Neural cell (in vitro differentiated cells): ENCODE measurements around the gene ITPA. TPM values are rescaled to one million over a fixed set of nuclear protein-coding genes. Genes with fewer than 3 reads are reported as not detected.

Experiments used
- H2AFZ ChIP-seq: fragments of 200-600, 300-800 bp; sonication (generic), shearing (Covaris generic); 2 replicates; pipeline ENCODE4 v1.6.0; 2014; ENCODE audit warnings: low read depth, mild to moderate bottlenecking, antibody characterized with exemption, low read length, moderate library complexity
- H3F3A ChIP-seq: fragments of 200-600 bp; shearing (Covaris generic); 2 replicates; pipeline ENCODE4 v1.6.1; 2016; ENCODE audit warnings: mild to moderate bottlenecking, moderate library complexity, mixed read lengths, antibody characterized with exemption, low read length; ENCODE audit not compliant: insufficient read depth, poor library complexity, severe bottlenecking
- H3K27ac ChIP-seq: fragments of 200-600, 300-800 bp; sonication (generic), shearing (Covaris generic); 2 replicates; pipeline ENCODE4 v1.5.1; 2014; ENCODE audit warnings: mild to moderate bottlenecking, low read length, moderate library complexity
- H3K27me3 ChIP-seq: fragments of 300-800, 200-600 bp; sonication (generic), shearing (Covaris generic); 2 replicates; pipeline ENCODE4 v1.6.0; 2014; ENCODE audit warnings: mild to moderate bottlenecking, low read depth, low read length, moderate library complexity; ENCODE audit not compliant: insufficient read depth
- H3K36me3 ChIP-seq: fragments of 300-800, 200-600 bp; sonication (generic), shearing (Covaris generic); 2 replicates; pipeline ENCODE4 v1.5.1; 2014; ENCODE audit warnings: mild to moderate bottlenecking, antibody characterized with exemption, low read length, moderate library complexity; ENCODE audit not compliant: insufficient read depth
- H3K4me2 ChIP-seq: fragments of 300-800, 200-600 bp; sonication (generic), shearing (Covaris generic); 2 replicates; pipeline ENCODE4 v1.6.0; 2014; ENCODE audit warnings: mild to moderate bottlenecking, low read length
- H3K4me3 ChIP-seq: fragments of 300-800, 200-600 bp; sonication (generic), shearing (Covaris generic); 2 replicates; pipeline ENCODE4 v1.5.1; 2014; ENCODE audit warnings: mild to moderate bottlenecking, low read length, moderate library complexity
- H3K79me2 ChIP-seq: fragments of 200-600 bp; shearing (Covaris generic); replicated peaks from 2 replicates; pipeline ENCODE4 v1.6.0; 2014; ENCODE audit warnings: mild to moderate bottlenecking, low read length, moderate library complexity; ENCODE audit not compliant: insufficient read depth
- H3K9ac ChIP-seq: fragments of 300-800, 200-600 bp; sonication (generic), shearing (Covaris generic); 2 replicates; pipeline ENCODE4 v1.6.1; 2016; ENCODE audit warnings: mild to moderate bottlenecking, low read length, mixed read lengths
- H3K9me2 ChIP-seq: fragments of 200-600 bp; shearing (Covaris generic); 2 replicates; pipeline ENCODE4 v1.6.1; 2016; ENCODE audit warnings: mild to moderate bottlenecking, low read length, mixed read lengths; ENCODE audit not compliant: insufficient read depth
- H3K9me3 ChIP-seq: fragments of 200-600, 300-800 bp; sonication (generic), shearing (Covaris generic); 2 replicates; pipeline ENCODE4 v1.6.1; 2016; ENCODE audit warnings: mild to moderate bottlenecking, mixed run types, low read length, moderate library complexity, mixed read lengths
- H4K20me1 ChIP-seq: fragments of 200-600 bp; shearing (Covaris generic); 2 replicates; pipeline ENCODE4 v1.6.1; 2016; ENCODE audit warnings: mild to moderate bottlenecking, mixed run types; ENCODE audit not compliant: insufficient read depth
- CTCF ChIP-seq: fragments of 450-650 bp; IDR thresholded peaks from 2 replicates; pipeline ENCODE4 v1.5.1; 2014; ENCODE audit warnings: antibody characterized with exemption, mild to moderate bottlenecking, moderate library complexity; ENCODE audit not compliant: poor library complexity, severe bottlenecking
- EP300 ChIP-seq: fragments of 450-650 bp; conservative IDR thresholded peaks from 2 replicates; pipeline ENCODE4 v1.6.1; 2014; ENCODE audit warnings: antibody characterized with exemption, mild to moderate bottlenecking, moderate library complexity; ENCODE audit not compliant: poor library complexity, severe bottlenecking
- EZH2 ChIP-seq: fragments of 200-600, 300-800 bp; shearing (Covaris generic), sonication (generic); IDR thresholded peaks from 2 replicates; pipeline ENCODE4 v1.6.1; 2014; ENCODE audit warnings: antibody characterized with exemption, low read length, borderline replicate concordance, mild to moderate bottlenecking; ENCODE audit not compliant: insufficient read depth, poor library complexity, severe bottlenecking
- POLR2AphosphoS5 ChIP-seq: IDR thresholded peaks from 2 replicates; pipeline ENCODE4 v1.6.1; 2012
- RAD21 ChIP-seq: fragments of 450-650 bp; conservative IDR thresholded peaks from 2 replicates; pipeline ENCODE4 v1.6.1; 2014; ENCODE audit warnings: antibody characterized with exemption, mild to moderate bottlenecking, moderate library complexity
- REST ChIP-seq: IDR thresholded peaks from 2 replicates; pipeline ENCODE4 v1.6.1; 2012; ENCODE audit warnings: borderline replicate concordance
- SMC3 ChIP-seq: fragments of 450-650 bp; conservative IDR thresholded peaks from 2 replicates; pipeline ENCODE4 v1.6.1; 2014; ENCODE audit warnings: antibody characterized with exemption, mild to moderate bottlenecking, moderate library complexity; ENCODE audit not compliant: poor library complexity
- TAF1 ChIP-seq: IDR thresholded peaks from 2 replicates; pipeline ENCODE4 v1.6.1; 2012; ENCODE audit warnings: low read depth
- polyA plus RNA-seq: library from polyadenylated mRNA; depleted of rRNA; stranded (reverse); fragments of >200 nt; gene quantifications from 2 replicates; pipeline ENCODE4 v1.2.3, GENCODE V29; 2014

Gene ITPA
- polyA plus RNA-seq, 1 donor from 2014 or later, result 87.1 TPM

GRCh38 chr20:3171391-3172125 lies 37.7 kb upstream of the ITPA start:
- H2AFZ ChIP-seq, result no peak overlapping the region
- TF ChIP-seq SMC3, result no peak
- H3K9ac ChIP-seq, result peak overlapping the region; percentile 94
- no peaks in the 10 kb centered on the region for H3K9me3 ChIP-seq
- peaks cover 5% of the 10 kb centered on the region for H3K79me2 ChIP-seq
- H3K9me2 ChIP-seq, result no peaks in the 10 kb centered on the region
- no peaks in the 10 kb centered on the region for H4K20me1 ChIP-seq
- no peaks in the 10 kb centered on the region for H3K36me3 ChIP-seq
- peak overlapping the region; percentile 84 for H3K4me3 ChIP-seq
- H3F3A ChIP-seq, result no peaks in the 10 kb centered on the region
- H3K4me2 ChIP-seq, result peak overlapping the region; percentile 98
- H3K27ac ChIP-seq, result no peak overlapping the region
- no peaks in the 10 kb centered on the region for H3K27me3 ChIP-seq

GRCh38 chr20:3172126-3172932 lies 37.0 kb upstream of the ITPA start:
- H4K20me1 ChIP-seq, result no peaks in the 10 kb centered on the region
- H3K27ac ChIP-seq, result peak overlapping the region; percentile 87
- H3K36me3 ChIP-seq, result no peaks in the 10 kb centered on the region
- H3K9me3 ChIP-seq, result no peaks in the 10 kb centered on the region
- no peaks in the 10 kb centered on the region for H3F3A ChIP-seq
- H3K9ac ChIP-seq, result peak overlapping the region; percentile 94
- peaks cover 5% of the 10 kb centered on the region for H3K79me2 ChIP-seq
- H3K4me2 ChIP-seq, result peak overlapping the region; percentile 98
- H3K9me2 ChIP-seq, result no peaks in the 10 kb centered on the region
- no peaks in the 10 kb centered on the region for H3K27me3 ChIP-seq
- TF ChIP-seq EZH2 (no peak), CTCF (no peak), REST (no peak), POLR2AphosphoS5 (no peak), EP300 (no peak), RAD21 (no peak), TAF1 (no peak)
- peak overlapping the region; percentile 84 for H3K4me3 ChIP-seq
- peak overlapping the region; percentile 25 for H2AFZ ChIP-seq
